Bone marrow (tissue), 2 donors: ENCODE results near the gene SEC62.
A peak's percentile ranks its signal among the peaks of the same experiment; 100 is the strongest.

ENCODE experiments used
- DNase-seq, 2 donors: peaks; one replicate each; lab custom pipeline; 2025; lab: John Stamatoyannopoulos, UW

SEC62 gene

DNA sequence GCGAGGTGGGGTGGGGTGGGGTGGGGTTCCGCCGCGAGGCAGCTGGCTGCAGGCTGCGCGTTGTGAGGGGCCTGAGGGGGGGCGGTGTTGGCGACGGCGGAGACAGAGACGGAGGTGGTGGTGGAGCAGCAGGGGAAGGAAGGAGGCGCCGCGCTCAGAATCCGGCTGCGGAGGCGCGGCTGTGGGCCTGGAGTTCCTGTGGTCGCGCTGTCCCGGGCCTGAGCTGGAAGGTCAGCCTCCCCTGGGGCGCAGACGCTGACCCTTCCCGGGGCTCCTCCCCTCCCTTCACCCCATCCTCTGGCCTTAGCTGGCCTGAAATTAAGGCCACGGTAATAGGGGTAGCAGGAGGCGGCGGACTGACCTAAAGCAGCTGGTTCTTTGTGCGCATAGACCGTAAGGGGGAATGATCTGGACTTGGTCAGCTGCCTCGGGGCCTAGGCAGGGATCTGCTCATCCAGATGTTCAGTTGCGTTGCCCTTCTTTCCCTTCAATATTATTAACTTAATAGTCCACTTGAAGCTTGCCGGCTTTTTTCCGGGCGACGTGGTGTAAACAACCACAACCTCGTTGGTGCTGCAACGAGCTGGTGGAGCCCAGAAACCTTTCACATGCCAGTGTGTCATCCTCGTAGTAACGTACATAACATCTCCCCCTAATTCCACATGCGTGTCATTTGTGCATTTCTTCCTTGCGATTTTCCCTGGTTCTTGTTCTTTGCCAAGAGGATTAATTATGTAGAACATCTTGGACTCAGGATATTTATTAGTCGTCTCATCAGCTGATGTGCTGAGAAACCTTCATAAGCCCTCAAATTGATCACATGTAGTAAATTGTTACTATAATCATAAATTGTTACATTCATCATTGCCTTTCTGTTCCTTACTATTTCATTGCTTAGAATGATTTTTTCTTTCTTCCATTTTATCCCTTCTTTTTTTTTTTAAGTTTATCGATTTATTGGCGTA, 626 bp downstream of the SEC62 start:
- peak; percentile 72 to 77 for DNase-seq

DNA sequence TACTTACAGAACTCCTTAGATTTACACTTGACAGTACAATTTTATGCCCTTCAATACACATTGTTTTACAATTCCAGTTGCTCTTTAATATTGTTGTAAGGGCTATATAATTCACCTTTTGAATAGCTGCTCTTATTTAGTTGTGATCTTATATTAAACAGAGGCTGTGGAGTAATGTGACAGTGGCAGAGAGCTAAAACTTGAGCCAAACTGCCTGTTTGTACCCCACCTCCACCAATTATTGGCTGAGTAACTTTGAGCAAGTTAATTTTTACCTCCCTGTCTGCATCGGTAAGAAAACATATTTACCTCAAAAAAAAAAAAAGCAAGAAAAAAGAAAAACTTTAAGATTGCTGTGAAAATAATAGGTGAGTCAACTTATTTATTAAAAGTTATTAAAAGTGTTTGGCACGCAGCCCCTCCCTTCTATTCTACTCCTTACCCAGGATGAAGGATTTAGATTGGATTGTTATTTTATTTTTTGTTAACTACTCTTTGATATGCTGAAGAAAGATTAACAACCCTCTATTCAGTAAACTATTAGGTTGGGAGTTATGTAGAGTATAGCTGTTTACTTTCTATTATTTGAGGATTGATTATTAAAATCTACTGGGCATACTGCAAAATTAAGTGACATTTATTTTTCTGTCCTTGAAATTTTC, 1.7 kb downstream of the SEC62 start:
- no peak for DNase-seq

DNA sequence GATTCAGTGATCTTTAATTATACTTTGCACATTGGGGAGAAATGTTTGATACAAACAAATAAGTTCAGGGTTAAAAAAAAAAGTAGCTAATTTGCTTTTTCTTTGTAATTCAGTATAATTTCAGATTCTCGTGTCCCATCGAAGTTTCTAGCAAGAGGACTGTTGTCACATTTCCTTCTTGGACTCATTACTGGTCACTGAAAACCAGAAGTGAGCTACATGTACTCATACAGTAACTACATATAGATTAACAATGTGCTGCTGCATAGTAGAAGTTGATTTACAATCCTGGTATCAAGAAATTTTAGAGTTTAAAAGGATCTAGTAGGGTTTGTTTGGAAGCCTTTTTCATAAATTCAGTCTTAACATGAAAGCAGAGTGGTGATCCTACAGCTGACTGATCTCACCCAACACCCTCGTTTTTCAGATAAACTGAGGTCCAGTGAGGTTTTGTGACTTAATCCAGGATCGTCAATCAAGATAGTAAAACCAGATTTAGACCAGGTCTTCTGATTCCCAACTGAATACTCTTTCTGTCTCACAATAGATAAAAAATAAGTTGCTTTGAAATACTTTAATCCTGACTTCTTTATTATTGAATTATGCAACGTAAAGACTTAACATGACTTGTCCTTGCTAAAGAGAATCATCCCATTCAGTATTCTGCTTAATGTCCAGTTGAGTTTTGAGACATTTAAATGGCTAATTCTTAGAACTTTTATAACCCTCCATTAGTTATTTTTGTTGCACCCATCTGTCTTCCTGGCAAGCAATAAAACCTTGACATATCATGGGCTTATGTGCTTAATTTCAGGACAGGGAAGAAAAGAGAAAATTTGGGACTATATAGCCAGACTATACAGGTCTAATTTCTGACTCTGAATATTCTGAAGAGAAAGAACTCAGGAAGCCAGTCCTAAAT, 2.8 kb downstream of the SEC62 start:
- DNase-seq: no peak

DNA sequence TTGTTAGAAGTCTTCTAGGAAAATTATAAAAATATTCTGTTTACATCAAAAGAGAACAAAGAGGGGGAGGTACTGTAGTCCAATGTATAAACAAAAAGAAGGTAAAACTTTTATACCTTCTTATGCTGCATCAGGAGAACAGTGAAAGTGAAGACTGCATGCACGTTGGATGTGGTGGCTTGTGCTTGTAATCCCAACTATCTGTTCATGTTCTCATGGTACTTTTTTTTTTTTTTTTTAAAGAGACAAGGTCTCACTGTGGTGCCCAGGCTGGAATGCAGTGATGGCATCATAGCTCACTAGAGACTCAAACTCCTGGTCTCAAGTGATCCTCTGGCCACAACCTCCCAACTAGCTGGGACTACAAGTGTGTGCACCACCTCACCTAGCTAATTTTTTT, 4.2 kb downstream of the SEC62 start:
- no peak for DNase-seq

DNA sequence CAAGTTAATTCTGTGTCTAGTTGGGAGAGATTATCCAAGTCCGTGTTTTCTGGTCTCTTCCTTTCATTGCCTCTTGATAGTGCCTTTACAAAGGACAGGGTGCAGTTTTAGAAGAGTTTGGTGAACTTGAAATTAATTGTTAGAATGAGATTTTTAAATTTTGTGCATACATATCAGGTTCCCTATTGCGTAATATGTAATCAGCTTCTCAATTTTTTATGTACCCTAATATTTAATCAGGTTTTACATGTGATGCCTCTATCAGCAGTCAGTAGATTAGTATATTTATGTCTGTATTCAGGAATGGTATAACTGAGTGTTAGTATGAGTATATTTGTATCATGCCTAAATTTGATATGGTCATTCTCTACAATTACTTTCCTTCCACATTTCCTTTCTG, 4.9 kb downstream of the SEC62 start:
- no peak for DNase-seq

DNA sequence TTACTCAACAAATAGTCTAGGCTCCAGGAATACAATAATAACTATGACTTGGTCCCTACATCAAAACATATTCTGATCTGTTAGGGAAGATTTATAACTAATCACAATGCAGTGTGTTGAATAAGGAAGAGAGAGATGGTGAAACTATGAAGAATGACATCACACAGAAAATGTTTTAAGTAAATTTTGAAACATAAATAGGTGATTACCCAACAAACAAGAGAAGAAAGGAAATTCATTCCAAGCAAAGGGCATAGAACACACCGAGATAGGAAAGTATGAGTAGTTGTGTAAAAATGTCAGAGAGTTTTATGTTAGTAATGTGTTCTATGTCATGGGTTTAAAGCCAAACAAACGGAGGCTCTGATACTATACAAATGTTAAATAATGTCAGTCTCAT, 13.4 kb downstream of the SEC62 start:
- DNase-seq: no peak

DNA sequence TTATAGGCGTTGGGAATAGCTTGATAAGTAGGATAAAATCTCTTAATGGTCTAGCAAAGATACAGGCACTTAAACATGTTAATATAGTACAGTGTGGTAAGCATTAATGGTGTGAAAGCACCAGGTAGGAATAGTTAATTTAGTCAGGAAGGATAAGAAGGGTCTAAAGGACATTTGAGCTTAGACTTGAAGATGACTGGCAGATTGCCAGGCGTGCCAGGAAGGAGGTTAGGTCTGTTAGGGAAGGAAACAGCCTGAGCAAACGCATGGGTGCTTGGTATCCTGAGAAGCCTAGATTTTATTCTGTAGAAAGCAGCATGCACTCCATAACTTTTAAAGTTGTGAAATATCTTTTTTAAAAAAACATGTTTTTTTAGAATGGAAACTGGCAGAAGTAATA, 17.7 kb downstream of the SEC62 start:
- DNase-seq: peak in 1 of 2 donors; percentile 21

DNA sequence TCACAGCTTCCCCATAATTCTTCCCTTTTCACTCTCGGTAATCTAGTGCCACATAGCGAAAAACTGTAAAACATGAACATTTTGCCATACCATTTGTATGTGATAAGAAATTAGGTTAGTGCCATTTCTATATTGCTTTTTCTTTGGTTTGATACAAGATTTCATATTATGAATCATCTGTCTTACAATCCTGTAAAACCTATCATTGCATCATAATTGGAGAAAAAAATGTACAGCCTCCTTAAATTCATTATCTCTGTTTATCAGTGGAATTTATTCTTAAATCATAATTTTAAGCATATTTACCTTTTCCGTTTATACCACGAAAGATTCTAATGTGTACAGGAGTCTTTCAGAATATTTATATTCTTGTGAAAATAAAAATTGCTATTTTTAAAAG, 23.8 kb downstream of the SEC62 start:
- DNase-seq: no peak

DNA sequence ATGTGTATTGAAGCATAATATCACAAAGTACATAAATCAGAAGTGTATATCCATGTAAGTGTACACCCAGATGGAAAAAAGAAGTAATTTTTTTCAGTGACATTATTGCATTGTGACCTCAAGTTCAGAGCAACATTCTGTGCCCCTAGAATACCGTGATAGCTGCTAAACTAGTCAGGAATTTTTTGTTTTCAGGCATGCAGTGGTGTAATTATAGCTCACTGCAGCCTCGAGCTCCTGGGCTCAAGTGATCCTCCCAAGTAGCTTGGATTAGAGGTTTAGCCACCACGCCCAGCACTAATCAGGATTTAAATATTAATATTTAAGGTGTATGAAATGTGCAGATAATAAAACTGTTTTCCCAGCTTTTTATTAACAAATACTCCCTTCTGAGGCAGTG, 25.5 kb downstream of the SEC62 start:
- no peak for DNase-seq

DNA sequence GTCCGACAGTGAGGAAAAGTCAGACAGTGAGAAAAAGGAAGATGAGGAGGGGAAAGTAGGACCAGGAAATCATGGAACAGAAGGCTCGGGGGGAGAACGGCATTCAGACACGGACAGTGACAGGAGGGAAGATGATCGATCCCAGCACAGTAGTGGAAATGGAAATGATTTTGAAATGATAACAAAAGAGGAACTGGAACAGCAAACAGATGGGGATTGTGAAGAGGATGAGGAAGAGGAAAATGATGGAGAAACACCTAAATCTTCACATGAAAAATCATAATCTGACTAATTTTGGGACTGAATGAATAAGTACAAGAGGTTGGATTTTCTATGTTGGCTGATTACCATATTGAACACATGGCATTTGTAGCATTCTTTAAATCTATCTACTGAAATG, 26.2 kb downstream of the SEC62 start:
- DNase-seq: no peak

DNA sequence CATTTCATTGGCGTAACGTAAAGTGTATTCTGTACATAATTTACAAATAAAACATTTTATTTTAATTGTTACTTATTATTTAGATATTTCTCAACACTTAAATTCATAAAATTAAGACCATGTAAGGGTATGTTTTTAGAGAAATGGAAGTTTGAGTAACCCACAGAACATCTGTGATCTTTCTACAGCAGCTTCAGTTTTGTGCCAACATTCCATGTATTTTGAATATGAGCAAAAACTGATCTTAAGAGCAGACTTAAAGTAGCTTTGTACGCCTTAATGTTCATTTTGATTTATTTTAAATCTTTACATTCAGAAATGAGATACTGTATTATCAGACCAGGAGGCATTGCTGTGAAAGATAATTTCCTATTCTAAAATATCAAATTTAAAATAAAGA, 27.2 kb downstream of the SEC62 start:
- DNase-seq: no peak

DNA sequence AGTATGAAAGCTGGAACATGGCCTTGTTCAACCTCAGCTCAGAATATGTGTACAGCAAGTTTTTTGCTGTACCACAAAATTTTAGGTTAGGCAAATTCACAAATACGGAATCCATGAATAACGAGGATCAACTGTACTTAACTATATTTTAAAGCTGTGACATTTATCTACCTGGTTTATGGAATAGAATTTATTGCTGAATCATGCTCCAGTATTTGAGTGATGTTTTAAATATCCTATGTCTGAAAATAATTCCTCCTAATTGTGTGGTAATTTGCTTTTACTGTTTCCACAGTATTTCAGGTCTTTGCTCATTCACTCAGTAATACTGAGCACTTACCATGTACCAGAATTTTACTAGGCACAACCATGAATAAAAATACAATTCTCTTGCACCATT, 29.5 kb downstream of the SEC62 start:
- no peak for DNase-seq

DNA sequence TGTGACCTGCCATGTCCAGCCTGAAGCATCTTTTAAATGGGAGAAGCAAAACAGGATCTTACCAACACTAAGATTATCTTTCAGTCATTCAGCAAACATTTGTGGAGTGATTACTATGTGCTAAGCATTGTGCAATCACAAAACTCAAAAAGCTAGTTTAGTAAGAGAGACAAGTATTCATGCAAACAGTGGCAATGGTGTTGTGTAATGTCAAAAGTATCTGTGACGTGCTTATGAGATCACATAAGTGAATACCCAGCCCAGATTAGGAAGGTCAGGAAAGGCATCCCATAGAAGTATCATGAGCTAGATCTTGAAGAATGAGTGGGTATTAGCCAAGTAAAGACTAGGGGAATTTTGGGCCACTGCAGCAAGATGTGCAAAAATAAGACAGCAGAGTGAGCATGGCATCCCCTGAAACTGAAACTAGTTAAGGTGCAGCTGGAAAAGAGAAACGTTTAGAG, 32.1 kb downstream of the SEC62 start:
- no peak for DNase-seq

DNA sequence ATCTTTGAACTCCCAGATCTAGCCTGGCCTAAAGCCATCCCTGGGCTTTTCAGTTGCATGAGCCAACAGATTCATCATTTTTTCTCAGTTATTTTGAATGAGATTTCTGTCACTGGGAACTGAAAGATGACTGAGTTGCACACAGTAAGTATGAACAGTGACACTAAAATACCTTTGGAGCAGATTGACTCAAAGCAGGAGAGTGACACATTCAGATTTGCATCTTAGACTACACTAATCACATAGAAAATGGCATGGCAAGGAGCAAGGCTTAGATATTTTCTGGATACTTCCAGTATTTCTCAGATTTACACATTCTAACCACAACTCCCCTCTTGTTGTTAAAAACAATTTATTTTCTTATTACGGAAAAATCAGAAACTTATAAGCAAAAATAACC, 32.8 kb downstream of the SEC62 start:
- DNase-seq: no peak

DNA sequence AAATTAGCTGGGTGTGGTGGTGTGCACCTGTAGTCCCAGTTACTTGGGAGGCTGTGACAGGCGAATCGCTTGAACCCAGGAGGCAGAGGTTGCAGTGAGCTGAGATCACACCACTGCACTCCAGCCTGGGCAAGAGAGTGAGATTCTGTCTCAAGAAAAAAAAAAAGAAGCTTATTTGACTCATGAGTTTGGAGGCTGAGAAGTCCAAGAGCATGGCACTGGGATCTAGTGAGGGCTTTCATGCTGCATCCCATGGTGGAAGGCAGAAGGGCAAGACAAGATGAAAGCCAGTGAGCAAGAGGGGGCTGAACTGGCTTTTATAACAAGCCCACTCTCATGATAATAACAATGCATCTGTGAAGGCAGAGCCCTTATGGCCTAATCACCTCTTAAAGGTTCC, 33.4 kb downstream of the SEC62 start:
- DNase-seq: no peak

DNA sequence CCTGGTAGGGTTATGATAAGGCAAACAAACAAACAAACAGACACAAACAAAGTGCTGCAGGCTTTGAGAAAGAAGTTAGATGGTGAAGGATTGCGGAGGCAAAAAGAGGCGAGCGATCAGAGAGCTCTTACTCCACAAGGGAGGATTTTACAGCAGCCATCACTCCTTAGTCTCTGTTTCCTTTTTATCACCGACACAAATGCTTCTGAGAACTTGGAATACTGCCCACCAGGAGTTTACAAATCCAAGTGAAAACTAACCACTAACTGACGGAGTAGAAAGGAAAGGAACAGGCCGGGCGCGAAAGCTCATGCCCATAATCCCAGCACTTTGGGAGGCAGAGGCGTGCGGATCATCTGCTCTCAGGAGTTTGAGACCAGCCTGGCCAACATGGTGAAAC, 35.6 kb downstream of the SEC62 start:
- DNase-seq: no peak

DNA sequence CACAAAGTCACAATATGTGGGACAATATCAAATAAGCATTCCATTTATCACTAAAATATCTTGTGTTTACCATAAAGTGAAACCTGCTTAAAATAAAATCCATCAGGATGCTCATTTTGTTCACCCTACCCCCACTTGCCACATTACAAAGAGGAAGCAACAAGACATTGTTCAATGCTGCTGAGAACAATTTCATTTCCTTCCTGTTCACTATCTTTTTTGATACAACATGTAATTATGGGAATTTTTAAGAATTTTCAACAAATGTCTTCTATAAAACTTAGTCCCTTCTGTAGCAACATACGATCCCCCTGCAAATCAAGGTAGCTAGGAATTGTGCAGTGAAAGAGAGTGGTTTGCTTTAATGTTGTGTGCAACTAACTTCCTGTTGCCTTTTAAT, 36.3 kb downstream of the SEC62 start:
- peak in 1 of 2 donors; percentile 30 for DNase-seq

DNA sequence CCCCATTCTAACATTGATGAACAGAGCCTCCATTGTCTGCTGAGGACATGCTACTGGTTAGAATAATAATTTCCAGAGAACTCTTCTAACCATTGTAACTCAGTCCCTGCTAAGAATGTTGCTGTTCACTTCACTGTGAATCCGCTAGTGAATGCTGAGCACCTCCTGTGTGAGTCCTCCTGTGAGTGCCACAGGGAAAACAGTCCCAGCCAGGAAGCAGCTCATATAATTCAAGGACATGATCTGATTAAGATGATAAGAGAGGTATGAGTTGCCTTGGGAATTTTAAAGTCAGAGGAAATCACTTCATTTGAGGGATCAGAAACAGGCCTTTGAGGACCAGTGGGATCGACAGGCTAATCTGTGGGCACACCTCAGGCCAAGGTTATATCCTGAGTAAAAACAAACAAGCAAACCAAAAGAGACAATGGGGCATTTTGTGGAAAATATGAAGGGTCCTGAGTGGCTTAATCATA, 37.3 kb downstream of the SEC62 start:
- DNase-seq: no peak

DNA sequence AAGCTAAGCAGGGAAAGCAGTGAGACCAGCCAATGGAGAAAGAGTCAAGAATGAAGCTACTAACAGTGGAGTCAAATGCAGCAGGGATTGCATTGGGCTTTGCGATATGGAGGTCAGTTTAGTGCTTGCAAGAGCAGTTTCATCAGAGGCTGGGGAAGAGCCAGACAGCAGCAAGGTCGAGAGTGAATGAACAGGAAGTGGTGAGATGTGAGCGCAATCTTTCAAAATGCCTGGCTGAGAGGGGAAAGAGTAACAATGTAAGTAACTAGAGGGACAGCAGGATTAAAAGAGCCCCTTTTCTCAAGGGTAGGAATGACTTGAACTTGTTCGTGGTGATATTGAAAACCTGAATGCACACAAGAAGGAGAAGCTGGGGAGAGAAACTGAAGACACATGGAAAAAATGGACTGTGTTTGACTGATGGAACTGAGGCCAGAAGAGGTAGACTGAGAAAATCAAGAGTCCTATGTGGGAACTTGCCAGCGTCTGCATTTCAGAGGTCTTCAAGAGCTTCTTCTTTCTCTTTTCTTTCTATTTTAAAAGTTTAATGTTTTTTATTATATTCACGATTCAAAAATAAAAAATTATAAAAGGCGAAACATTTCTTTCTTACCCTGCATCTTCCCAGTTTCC, 40.5 kb downstream of the SEC62 start:
- DNase-seq: peak in 1 of 2 donors; percentile 67

DNA sequence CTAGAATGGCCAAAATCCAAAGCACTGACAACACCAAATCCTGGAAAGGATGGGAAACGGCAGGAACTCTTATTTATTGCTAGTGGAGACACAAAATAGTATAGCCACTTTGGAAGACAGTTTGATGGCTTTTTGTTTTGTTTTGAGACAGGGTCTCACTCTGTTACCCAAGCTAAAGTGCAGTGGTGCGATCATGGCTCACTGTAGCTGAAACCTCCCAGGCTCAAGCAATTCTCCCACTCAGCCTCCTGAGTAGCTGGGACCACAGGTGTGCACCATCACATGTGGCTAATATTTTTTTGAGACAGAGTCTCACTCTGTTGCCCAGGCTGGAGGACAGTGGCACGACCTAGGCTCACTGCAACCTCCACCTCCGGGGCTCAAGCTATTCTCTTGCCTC, 43.9 kb downstream of the SEC62 start:
- no peak for DNase-seq

DNA sequence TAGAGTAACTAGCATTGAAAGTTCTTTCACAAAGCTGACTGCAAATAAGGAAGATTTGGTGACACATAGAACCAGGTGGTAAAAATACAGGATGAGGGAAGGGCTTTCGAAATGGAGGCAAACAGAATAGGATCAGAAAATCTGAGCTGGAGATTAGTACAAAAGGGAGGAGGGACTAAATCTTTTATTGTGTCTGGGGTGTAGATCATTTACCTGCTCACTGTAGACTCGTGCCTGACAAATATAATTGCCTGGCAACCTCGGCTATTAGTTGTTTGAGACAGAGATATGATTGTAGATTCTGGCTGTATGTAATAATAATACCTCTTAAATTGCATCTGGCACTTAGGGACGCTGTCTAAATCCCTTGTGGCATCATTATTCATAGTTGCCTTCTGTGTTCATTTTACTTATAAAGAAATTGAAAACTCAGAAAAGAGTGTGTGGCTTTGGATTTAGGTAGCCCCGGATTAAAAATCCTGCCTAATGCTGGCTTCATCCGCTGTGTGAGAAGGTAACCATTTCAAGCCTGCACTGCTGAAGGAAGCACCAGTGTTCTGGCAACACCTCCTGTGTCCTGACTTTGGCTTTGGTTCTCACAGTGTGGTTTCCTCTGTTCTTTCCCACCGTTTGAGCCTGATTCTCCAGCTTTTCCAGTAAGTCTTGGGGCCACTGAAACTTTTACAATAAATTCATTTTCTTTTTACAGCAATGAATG, 46.2 kb downstream of the SEC62 start:
- no peak for DNase-seq
